CD14-positive monocyte (primary cell): Measurements from ENCODE around the gene ARID3C. TPM values are rescaled to one million over a fixed set of nuclear protein-coding genes. Genes with fewer than 3 reads are reported as not detected.
A peak's percentile ranks its signal among the peaks of the same experiment; 100 is the strongest.
"Not testable (repeated sequence)": the region's sequence is repeated elsewhere in the genome, so short reads cannot be mapped to it uniquely, and the experiment has no call there.

Source experiments
- DNase-seq, 3 donors: peaks; one replicate each; pipeline ENCODE4 v3.0.0-alpha.2; 2011 to 2022
- H2AFZ ChIP-seq: 2 replicates; pipeline ENCODE4 v1.6.0; 2012; ENCODE audit warnings: mild to moderate bottlenecking, low read depth, low read length, inconsistent platforms; ENCODE audit not compliant: insufficient read depth, poor library complexity, severe bottlenecking
- H3K27ac ChIP-seq, 2 donors: 1 replicate in 1 of 2; 2 replicates in 1 of 2; pipeline ENCODE4 v1.5.1; 2012 to 2013; ENCODE audit warnings: low read length in 2 of 2, control low read depth in 1 of 2, inconsistent platforms in 1 of 2, low read depth in 1 of 2, mild to moderate bottlenecking in 1 of 2
- H3K27me3 ChIP-seq, 2 donors: one replicate each; pipeline versions ENCODE4 v1.6.0 to v1.6.1; 2011 to 2013; ENCODE audit warnings: low read length in 2 of 2; ENCODE audit not compliant: control insufficient read depth in 2 of 2, insufficient read depth in 2 of 2
- H3K36me3 ChIP-seq, 2 donors: replicated peaks in 1 of 2; 1 replicate in 1 of 2; 2 replicates in 1 of 2; pipeline versions ENCODE4 v1.5.1 to v1.6.1; 2012 to 2013; ENCODE audit warnings: low read length in 2 of 2, control low read depth in 1 of 2, inconsistent platforms in 1 of 2, mild to moderate bottlenecking in 1 of 2; ENCODE audit not compliant: insufficient read depth in 2 of 2, control insufficient read depth in 1 of 2
- H3K4me1 ChIP-seq, 2 donors: 1 replicate in 1 of 2; 2 replicates in 1 of 2; pipeline versions ENCODE4 v1.5.1 to v1.6.1; 2012 to 2013; ENCODE audit warnings: low read length in 2 of 2, control low read depth in 1 of 2, inconsistent platforms in 1 of 2, mild to moderate bottlenecking in 1 of 2, moderate library complexity in 1 of 2; ENCODE audit not compliant: insufficient read depth in 2 of 2, control insufficient read depth in 1 of 2
- H3K4me2 ChIP-seq: replicated peaks from 2 replicates; pipeline ENCODE3; 2012; ENCODE audit warnings: low read length, moderate library complexity, mild to moderate bottlenecking; ENCODE audit not compliant: poor library complexity, severe bottlenecking; ENCODE audit errors: extremely low read depth
- H3K4me3 ChIP-seq, 3 experiments: fragments of 200-600 bp in 1 of 3; sonication (generic) in 1 of 3; replicated peaks in 1 of 3; 1 replicate in 2 of 3; 2 replicates in 1 of 3; pipeline ENCODE4 v1.5.1; 2011 to 2013; ENCODE audit warnings: low read length in 3 of 3, mild to moderate bottlenecking in 3 of 3, control low read depth in 2 of 3, low read depth in 2 of 3, inconsistent platforms in 1 of 3, moderate library complexity in 1 of 3
- H3K79me2 ChIP-seq: 2 replicates; pipeline ENCODE4 v1.6.0; 2012; ENCODE audit warnings: mild to moderate bottlenecking, control low read depth, inconsistent platforms, low read length, moderate library complexity; ENCODE audit not compliant: insufficient read depth
- H3K9ac ChIP-seq: 2 replicates; pipeline ENCODE4 v1.6.0; 2017; ENCODE audit warnings: low read length, mild to moderate bottlenecking; ENCODE audit not compliant: insufficient read depth, poor library complexity, severe bottlenecking
- H3K9me3 ChIP-seq, 2 donors: replicated peaks in 1 of 2; 1 replicate in 1 of 2; 2 replicates in 1 of 2; pipeline versions ENCODE4 v1.5.1 to v1.6.1; 2012 to 2013; ENCODE audit warnings: low read length in 2 of 2, control low read depth in 1 of 2; ENCODE audit not compliant: control insufficient read depth in 1 of 2, insufficient read depth in 1 of 2
- H4K20me1 ChIP-seq: 2 replicates; pipeline ENCODE4 v1.6.0; 2012; ENCODE audit warnings: mild to moderate bottlenecking, low read length, control low read depth, moderate library complexity; ENCODE audit not compliant: insufficient read depth
- H3K27ac Mint-ChIP-seq, 7 donors: one replicate each; pipeline ENCODE4 v1.8.0; 2020; ENCODE audit warnings: mild to moderate bottlenecking in 7 of 7, mixed read lengths in 7 of 7, moderate library complexity in 6 of 7, inconsistent platforms in 2 of 7
- H3K27me3 Mint-ChIP-seq, 3 donors: one replicate each; pipeline ENCODE4 v1.8.0; 2021 to 2022; ENCODE audit warnings: low read depth in 3 of 3, mild to moderate bottlenecking in 3 of 3, mixed read lengths in 3 of 3, moderate library complexity in 3 of 3, inconsistent platforms in 1 of 3
- H3K36me3 Mint-ChIP-seq, 2 donors: one replicate each; pipeline ENCODE4 v1.8.0; 2020; ENCODE audit warnings: mixed read lengths in 2 of 2, inconsistent platforms in 1 of 2, mild to moderate bottlenecking in 1 of 2
- H3K4me1 Mint-ChIP-seq: one replicate; pipeline ENCODE4 v1.8.0; 2020; ENCODE audit warnings: mild to moderate bottlenecking, mixed read lengths
- H3K4me3 Mint-ChIP-seq, 2 donors: one replicate each; pipeline ENCODE4 v1.8.0; 2020; ENCODE audit warnings: mild to moderate bottlenecking in 2 of 2, mixed read lengths in 2 of 2, moderate library complexity in 1 of 2
- H3K9me3 Mint-ChIP-seq, 7 donors: one replicate each; pipeline ENCODE4 v1.8.0; 2020 to 2022; ENCODE audit warnings: mixed read lengths in 7 of 7, mild to moderate bottlenecking in 6 of 7, moderate library complexity in 6 of 7, inconsistent platforms in 2 of 7
- WGBS: methylation state at CpG from one replicate; pipeline ENCODE4 v1.1.5; 2013; ENCODE audit warnings: missing lambda C conversion rate; ENCODE audit not compliant: insufficient coverage; 5-methylcytosine and 5-hydroxymethylcytosine counted together
- intact Hi-C, 2 donors: fragments of 100-400 bp; cut with micrococcal nuclease; formaldehyde crosslinking; loops; one replicate each; pipeline versions ENCODE4 v1.15.0 to v1.15.1; 2023
- polyA plus RNA-seq, 3 donors: library from polyadenylated mRNA; depleted of rRNA in 1 of 3; unstranded in 2 of 3; stranded (reverse) in 1 of 3; fragments of 300-500 nt in 2 of 3; fragments of >200 nt in 1 of 3; fragmentation: Illumina TruSeq in 2 of 3; gene quantifications; 1 replicate in 2 of 3; 2 replicates in 1 of 3; pipeline ENCODE4 v1.2.3, GENCODE V29; 2012 to 2021
- TF ChIP-seq, protein P1 (sequence below): fragments of 200-600 bp; IDR thresholded peaks from one replicate; pipeline ENCODE4 v1.8.0; 2022; ENCODE audit warnings: antibody characterized with exemption, mild to moderate bottlenecking

The ARID3C gene
- polyA plus RNA-seq, 3 donors = not detected

GRCh38 chr9:34642679-34643078 lies 13.8 kb upstream of the ARID3C start:
- H3K4me3 ChIP-seq = no peak overlapping the region
- WGBS = no CpG with 5 or more reads among the region's 1 CpG
- H2AFZ ChIP-seq = no peak overlapping the region
- no peaks in the 10 kb centered on the region for H3K36me3 ChIP-seq
- no peak overlapping the region for H3K27ac ChIP-seq
- no peaks in the 10 kb centered on the region for H3K27me3 ChIP-seq
- TF ChIP-seq, protein P1, sequence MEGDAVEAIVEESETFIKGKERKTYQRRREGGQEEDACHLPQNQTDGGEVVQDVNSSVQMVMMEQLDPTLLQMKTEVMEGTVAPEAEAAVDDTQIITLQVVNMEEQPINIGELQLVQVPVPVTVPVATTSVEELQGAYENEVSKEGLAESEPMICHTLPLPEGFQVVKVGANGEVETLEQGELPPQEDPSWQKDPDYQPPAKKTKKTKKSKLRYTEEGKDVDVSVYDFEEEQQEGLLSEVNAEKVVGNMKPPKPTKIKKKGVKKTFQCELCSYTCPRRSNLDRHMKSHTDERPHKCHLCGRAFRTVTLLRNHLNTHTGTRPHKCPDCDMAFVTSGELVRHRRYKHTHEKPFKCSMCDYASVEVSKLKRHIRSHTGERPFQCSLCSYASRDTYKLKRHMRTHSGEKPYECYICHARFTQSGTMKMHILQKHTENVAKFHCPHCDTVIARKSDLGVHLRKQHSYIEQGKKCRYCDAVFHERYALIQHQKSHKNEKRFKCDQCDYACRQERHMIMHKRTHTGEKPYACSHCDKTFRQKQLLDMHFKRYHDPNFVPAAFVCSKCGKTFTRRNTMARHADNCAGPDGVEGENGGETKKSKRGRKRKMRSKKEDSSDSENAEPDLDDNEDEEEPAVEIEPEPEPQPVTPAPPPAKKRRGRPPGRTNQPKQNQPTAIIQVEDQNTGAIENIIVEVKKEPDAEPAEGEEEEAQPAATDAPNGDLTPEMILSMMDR = no peak
- no peak overlapping the region for H3K27ac Mint-ChIP-seq
- H3K9me3 Mint-ChIP-seq = peaks cover 0 to 2% (median 0%) of the 10 kb centered on the region in 7 donors
- no peaks in the 10 kb centered on the region for H3K27me3 Mint-ChIP-seq
- no peak overlapping the region for H3K9ac ChIP-seq
- peaks cover 4% of the 10 kb centered on the region for H3K79me2 ChIP-seq
- peaks cover 36% of the 10 kb centered on the region for H3K4me1 Mint-ChIP-seq
- H3K36me3 Mint-ChIP-seq = peaks cover 0 to 1% of the 10 kb centered on the region in 2 donors
- intact Hi-C loops = no loop called here
- H3K4me3 Mint-ChIP-seq = no peak overlapping the region
- H4K20me1 ChIP-seq = peaks cover 8% of the 10 kb centered on the region
- no peak overlapping the region for H3K4me2 ChIP-seq
- no peak for DNase-seq
- no peaks in the 10 kb centered on the region for H3K9me3 ChIP-seq
- peaks cover 31 to 41% of the 10 kb centered on the region in 2 donors for H3K4me1 ChIP-seq

DNA sequence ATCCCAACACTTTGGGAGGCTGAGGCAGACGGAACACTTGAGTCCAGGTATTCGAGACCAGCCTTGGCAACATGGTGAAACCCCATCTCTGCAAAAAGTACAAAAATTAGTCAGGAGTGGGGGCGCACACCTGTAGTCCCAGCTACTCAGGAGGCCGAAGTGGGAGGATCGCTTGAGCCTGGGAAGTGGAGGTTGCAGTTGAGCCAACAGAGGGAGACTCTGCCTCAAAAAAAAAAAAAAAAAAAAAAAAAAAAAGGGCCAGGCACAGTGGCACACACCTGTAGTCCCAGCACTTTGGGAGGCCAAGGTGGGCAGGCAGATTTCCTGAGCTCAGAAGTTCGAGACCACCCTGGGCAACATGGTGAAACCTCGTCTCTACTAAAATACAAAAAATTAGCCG lies 10.5 kb upstream of the ARID3C start:
- not testable (repeated sequence) for H3K9me3 ChIP-seq, H3K4me3 Mint-ChIP-seq, H3K27ac ChIP-seq, H3K4me2 ChIP-seq, H3K9me3 Mint-ChIP-seq, H3K4me3 ChIP-seq, DNase-seq, H4K20me1 ChIP-seq, H3K9ac ChIP-seq, H3K27me3 Mint-ChIP-seq, H3K27me3 ChIP-seq, H2AFZ ChIP-seq
- H3K79me2 ChIP-seq = peaks cover 15% of the 10 kb centered on the region
- peaks cover 0 to 13% of the 10 kb centered on the region in 2 donors for H3K36me3 ChIP-seq
- 67% methylated on average over 3 of the region's 8 CpGs for WGBS
- H3K36me3 Mint-ChIP-seq = peaks cover 10 to 14% of the 10 kb centered on the region in 2 donors
- intact Hi-C loops = loop anchor here in 1 of 2 donors (5.0 kb wide), 1 partner anchor 37 kb away; no protein-coding TSS in a partner anchor
- H3K27ac Mint-ChIP-seq = peak overlapping the region in 1 of 7 donors; percentile 2
- peaks cover 28 to 34% of the 10 kb centered on the region in 2 donors for H3K4me1 ChIP-seq
- peaks cover 31% of the 10 kb centered on the region for H3K4me1 Mint-ChIP-seq
